GM18517 (cell line): ENCODE data around the gene KLHL26.

Source experiments
- ATAC-seq: cut with Tn5 transposase; IDR thresholded peaks from one replicate; pipeline ENCODE4 v1.9.1; 2021; ENCODE audit warnings: mild to moderate bottlenecking, moderate library complexity; ENCODE audit not compliant: unreplicated experiment

The KLHL26 gene

DNA sequence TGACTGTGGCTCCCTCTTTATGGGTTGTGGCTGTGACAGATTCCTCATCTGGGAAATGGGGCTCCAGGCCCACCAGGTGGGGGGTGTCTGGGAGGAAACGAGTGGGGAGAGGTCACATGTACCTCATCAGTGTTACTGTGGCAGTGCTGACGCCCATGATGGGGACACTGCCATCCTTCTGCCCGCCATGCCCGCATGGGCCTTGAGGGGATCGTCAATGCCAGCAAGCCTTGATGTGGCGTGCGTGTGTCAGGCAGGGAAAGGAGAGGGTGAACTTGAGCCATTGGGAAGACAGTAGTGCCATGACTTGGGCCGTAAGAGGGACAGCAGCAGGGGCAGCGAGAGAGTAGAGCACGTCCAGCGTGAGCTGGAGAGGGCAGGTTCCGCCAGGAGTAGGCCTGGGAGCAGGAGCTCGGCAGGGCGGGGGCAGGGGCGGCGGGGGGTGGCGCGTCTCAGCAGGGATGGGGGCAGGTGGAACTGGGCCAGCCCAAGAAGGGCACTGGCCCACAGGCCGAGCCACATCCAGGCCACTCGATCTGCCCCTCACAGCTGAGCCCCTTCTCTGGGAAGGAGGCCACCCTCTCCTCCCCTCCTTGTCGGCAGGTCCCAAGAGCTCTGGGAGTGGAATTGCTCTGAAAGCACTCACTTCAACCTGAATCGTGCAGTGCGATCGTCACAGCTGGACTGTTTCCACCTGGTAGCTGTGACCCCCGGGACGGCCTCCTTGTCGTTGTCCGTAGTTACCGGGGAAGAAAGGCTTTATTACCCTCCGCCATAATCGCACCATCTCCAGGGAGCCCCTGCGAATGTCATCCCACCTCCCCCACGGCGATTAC is 9.9 kb downstream of the KLHL26 start:
- no peak for ATAC-seq

DNA sequence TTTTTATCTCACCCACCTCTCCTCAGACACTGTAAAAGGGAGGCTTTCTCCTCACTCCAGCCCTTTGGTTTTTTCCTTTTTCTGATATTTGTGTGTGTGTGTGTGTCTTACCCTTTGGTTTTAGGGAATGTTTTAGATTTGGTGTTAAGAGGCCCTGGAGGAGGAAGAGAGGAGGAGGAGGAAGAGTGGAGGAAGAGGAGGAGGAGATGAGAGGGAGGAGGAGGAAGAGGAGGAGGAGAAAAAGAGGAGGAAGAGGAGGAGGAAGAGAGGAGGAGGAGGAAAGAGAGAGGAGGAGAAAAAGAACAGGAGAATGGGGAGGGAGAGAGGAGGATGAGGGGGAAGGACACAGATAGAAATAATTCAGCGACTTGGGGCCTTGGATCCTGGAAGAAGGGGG is 10.5 kb downstream of the KLHL26 start:
- ATAC-seq = no peak

DNA sequence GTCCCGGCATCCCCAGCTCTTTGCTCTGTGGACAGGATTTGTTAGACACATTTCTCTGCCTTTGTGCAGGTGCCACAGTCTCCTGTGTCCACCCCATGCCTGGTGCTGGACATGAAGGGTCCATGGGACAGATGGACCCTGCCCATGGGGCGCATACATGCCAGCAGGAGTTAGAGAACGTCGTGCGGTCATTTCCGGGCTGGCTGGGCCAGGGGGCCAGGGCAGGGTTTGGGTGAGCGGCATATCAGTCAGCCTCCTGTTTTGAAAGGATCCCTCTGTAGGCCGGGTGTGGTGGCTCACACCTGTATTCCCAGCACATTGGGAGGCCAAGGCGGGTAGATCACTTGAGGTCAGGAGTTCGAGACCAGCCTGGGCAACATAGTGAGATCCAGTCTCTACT is 11.0 kb downstream of the KLHL26 start:
- ATAC-seq = no peak

DNA sequence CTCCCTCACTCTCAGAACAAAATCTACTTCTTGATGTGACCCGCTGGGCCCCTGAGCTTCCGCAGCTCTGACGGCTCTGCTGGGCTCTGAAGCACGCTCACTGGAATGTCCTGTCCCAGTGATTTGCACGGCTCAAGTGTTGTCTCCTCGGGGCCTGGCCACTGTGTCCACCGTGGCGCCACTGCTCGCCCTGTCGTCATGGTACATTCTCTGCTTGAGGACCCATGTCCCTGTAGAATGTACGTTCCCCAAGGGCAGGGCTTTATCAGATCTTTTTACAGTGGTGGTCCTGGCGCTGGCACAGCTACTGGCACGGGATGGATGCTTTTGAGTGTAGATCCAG is 12.1 kb downstream of the KLHL26 start:
- no peak for ATAC-seq

DNA sequence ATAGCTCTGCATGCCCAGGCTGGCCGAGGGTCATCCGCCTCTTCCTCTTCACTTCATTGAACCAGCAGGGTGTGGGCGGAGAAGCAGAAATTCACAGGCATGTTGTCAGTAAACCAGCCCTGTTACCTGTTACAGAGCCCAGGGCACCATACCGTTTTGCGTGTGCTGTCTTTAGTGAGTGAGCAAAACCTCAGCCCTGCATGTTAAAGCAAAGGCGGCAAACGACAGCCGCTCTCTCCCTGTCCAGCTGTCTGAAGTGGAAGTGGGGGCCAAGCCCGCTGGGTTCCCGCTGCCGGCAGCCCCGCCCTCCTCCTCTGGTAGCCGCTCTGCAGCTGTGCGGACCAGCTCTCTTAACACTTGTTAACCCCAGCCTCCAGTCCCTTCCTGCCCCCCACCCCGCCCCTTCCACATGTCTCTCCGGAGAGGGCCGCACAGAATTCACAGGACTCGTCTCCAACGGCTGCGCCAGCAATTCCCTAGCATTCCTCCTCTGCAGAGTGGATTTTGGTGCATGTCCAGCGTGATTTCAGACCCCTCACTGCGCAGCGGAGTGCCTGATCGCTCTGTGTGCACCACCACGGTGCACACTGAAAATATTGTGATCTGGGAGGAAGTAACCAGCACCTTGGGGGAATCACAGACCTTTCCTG is 12.7 kb downstream of the KLHL26 start:
- ATAC-seq = no peak

DNA sequence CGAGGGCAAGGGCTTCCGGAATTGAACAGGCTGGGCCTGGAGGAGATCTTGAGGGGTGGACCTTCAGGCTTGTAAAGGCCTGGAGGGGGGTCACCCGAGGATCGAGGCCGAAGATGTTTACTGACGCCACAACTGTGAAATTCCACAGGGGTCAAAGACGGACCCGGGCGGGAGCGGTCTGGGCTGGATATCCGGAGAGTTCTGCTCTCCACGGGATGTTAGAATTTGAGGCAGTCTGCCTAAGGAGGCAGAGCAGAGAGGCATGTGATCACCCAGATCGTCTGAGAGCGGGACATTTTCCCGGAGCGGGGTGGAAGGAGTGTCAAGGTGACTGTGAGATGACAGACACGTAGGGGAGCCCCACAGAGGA is 13.2 kb downstream of the KLHL26 start:
- no peak for ATAC-seq

DNA sequence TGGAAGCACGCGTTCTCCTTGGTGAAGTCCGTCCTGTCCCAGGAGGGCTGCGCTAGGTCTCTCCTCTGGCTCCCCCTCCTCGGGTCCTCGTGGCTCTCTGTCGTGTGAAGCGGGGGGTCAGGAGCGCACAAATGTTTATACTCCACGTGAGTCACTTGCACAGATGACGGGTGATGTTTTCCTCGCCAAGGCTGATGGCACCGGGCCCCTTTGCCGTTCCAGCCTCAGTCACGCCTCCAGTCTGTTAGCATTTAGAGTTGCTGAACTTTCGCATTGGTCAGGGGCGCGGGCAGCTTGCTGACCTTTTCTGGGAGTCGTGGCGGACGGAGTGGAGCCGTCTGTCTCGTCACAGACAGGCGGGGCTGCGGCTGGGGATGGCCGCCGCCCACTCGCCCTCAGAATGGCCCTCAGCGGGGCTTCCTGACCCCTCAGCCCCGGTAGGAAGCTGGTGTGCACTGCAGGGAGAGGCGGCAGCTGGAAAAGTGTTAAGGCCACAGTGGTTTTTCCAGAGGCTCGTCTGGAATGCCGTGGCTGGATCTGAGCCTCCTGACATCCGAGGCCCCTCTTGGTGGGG is 13.7 kb downstream of the KLHL26 start:
- ATAC-seq = no peak

DNA sequence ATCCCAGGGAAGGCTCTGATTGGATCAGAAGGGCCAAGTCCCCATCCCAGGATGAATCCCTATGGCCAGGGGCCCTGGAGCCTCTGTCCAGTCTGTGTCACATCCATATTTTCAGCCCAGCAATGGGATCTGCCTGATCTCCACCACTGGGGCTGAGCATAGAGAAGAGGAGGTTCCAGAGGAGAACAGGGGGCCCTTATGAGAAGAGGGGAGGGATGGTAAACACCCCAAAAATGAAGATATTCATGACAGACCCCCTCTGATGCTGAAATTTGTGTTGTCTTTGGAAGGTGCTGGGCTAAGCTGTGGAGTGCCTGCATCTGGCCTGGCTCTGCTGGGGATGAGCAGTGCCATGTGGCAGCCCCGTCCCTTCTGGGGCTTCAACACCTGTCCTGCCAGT is 14.5 kb downstream of the KLHL26 start:
- no peak for ATAC-seq

DNA sequence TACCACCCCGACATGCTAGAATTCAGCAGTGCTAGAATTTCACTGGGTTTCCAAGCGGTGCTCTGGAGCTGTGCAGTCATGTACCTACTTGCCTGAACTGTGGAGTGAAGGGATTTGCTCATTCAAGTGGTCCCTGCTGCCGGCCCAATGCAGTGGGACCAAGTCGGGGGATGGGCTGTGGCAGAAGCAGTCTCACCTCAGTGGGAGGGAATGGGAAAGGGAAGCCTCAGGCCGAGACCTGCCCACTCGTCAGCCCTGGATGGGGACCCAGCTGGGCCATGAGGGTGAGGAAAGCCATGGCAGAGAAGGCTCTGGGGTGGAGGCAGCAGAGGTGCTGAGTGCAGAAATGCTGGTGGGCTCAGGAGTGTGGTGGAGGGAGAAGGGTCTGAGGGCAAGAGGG is 14.9 kb downstream of the KLHL26 start:
- no peak for ATAC-seq

DNA sequence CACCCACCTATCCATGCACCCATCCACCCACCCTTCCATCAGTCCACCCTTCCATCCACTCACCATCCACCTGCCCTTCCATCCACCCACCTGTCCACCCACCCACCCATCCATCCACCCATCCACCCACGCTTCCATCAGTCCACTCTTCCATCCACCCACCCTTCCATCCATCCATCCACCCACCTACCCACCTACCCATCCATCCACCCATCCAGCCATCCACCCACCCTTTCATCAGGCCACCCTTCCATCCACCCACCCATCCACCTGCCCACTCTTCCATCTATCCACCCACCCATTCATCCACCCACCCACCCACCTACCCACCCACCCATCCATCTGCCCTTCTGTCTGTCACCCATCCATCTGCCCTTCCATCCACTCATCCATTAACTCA is 17.0 kb downstream of the KLHL26 start:
- no peak for ATAC-seq

DNA sequence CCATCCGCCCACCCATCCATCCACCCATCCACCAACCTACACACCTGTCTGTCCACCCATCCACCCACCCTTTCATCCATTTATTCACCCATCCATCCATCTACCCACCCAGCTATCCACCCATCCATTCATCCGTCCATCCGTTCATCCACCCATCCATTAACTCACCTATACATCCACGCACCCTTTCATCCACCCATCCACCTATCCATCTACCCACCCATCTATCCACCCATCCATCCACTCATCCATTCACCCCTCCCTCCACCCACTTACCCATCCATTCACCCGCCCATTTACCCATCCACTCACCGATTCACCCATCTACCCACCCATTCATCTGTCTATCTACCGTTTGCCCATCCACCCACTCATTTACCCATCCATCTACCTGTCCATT is 17.6 kb downstream of the KLHL26 start:
- no peak for ATAC-seq

DNA sequence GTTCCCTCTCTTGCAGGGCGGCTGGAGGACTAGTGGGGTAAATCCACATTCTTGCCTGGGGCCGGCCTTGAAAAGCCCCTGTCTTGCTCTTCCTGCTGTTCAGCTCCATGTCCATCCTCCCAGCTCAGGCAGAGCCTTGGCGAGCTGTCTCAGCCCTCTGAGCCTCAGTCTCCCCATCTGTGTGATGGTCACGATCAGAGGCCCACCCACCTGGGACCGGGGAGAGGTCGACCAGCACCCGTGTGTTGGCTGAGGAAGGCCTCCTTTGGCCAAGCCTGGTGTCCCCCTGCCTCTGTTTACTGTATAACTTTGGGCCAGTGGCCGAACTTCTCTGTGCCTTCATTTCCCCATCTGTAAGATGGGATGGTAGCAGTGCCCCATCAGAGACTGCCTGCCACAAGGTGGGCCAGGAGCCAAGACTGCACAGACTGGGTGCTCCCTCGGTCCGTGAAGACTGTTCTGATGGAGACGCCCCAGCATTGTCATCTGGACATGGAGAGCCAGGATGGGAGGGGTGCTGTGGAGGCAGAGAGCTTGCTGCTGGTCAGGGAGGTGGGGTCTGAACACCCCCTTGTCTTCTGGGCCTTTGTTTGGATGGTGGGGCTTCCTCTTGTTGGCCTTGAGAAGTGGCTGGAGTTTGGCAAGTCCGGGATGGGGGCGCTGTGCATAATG is 18.5 kb downstream of the KLHL26 start:
- ATAC-seq = no peak

DNA sequence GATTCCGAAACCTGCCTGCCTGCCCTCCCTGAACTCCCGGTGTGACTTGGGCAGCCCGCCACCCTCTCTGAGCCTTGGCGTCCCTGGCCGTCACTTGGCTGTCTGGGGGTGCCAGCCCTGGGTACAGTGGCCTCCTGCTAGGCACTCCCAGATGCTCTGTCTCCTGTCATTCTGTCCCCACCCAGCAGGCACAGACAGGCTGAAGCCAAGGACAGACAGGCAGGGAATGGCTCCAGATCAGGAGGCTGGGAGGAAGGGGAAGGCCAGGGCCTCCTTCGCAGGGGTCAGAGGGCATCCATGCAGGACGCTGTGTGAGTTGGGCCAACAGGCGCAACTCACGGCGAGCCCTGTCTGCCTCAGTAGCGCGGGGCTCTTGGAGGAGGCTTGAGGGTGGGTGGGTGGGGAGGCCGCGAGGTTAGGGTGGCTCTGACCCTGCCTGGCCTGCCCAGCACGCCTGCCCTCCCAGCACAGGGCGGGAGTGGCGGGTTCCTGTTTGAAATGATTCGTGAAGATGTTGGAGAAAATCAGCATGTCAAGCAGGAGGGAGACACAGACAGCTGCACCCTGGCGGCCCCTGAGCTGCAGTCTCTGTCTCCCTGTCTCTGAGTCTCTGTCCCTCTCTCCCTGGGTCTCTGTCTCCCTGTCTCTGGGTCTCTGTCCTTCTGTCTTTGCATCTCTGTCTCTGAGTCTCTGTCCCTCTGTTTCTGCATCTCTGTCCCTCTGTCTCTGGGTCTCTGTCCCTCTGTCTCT is 19.7 kb downstream of the KLHL26 start:
- no peak for ATAC-seq

DNA sequence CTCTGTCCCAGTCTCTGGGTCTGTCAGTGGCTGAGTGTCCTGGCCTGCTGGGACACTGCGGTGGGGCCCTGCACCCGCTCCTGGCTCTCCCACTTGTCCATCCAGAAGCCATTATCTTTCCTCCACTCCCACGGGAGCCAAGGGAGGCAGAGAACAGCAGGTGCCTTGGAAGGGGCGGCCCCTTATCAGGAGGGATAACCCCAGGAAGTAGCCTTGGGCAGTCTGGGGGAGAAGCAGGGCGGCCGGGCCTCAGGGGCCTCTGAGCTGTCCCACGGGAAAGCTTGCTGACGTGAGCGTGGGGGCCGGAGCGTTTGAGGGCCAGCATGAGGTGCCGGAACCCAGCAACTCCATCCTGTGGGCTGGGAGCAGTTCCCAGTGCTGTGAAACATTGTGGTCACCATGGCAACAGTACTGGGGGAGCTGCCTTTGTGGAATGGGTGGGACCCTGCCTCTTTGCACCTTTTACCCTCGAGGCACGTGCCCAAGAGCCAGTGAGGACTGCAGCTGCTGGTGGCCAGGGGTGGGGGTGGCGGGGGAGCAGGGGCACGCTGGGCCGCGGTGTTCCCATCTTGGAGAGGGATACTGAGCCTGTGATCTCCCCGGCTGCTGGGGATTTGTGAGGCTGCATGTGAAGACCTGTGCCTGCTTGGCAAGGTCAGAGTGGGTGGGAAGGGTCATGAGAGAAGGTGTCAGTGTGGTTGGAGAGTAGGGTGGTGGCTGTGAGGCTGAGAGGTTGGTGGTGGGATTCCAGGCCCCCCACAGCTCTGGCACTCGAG is 20.9 kb downstream of the KLHL26 start:
- no peak for ATAC-seq

DNA sequence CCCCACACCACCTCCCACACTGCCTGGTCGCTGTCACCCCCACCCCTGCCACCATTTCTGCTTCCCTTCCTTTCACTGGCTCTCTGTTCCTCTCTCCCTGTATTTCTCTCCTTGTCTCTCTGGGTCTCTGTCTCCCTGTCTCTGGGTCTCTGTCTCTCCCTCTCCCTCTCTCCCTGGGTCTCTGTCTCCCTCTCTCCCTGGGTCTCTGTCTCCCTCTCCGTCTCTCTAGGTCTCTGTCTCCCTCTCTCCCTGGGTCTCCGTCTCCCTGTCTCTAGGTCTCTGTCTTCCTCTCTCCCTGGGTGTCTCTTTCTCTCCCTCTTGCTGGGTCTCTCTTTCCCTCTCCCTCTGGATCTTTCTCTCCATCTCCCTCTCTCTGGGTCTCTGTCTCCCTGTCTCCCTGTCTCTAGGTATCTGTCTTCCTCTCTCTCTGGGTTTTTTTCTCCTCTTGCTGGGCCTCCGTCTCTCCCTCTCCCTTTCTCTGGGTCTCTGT is 21.6 kb downstream of the KLHL26 start:
- ATAC-seq = no peak

DNA sequence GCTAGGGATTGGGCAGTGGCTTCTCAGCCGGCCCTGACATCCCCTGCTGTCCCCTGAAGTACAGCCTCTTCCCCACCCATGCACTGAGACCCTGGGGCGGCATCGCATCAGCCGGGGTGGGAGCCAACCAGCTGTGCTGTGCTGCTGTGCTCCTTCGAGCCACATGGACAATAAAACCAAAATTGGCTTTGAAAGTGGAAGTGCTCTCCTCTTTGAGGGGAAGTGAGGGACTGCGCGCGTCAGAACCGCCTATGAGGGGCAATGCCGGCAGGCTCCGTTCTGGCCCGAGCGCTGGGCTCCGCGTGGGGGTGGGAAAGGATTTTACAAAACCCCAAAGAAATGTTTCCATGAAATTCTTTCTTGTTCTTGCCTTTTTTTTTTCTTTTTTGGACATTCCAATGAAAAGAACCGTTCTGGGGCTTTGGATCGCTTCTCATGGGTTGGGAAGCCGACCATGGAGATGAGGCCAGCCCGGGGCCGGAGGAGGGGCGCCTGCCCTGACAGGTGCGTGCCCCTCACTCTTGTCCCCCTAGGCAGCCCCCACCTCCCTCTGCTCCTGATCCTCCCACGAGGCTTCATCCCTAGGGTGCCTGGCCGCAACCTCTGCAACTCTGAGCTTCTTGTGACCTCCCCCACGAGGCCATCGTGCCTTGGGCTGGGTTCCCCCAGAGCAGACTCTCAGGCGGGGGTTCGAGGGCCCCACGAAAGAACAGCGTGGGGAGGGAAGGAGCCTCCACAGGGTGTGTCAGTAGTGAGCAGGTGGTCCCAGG is 22.6 kb downstream of the KLHL26 start:
- ATAC-seq = no peak

DNA sequence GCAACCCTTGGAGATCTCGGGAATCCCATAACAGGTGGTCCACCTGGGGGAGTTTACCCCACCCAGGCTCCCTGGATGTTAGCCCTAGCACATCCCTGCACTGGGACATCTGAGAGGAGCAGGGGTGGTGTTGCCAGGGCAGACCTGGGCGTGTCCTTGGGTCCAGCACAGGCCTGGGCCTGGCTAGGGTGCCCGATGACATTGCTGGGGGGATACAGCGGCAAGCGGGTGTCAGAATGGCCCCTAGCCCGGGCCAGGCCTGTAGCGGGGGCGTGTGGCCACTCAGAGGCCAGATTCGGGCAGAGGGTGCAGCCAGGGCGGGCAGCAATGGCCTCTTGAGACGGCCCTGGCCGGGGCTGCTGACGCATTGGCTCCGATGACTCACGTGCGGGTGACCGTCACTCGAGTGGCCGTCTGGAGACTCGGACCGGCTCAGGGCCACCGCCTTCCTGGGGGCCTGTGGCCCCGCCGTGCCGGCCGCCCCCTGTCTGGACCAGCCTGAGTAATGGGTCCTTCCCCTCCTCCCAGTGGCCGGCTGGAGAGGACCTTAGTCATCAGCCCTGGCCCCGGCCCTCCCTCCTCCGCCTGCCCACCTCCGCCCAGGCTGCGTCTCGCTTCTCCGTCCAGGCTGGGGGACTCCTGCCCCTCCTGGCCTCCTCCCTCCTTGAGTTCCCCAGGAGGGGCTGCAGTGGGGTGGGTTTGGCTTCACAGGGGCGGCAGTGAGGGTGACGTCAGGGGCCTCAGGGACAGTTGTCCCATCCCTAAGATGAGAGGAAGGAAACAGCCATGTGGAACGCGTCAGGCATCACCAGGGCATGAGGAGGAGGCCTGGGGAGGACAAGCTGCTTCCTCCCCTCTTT is 23.5 kb downstream of the KLHL26 start:
- ATAC-seq = no peak

DNA sequence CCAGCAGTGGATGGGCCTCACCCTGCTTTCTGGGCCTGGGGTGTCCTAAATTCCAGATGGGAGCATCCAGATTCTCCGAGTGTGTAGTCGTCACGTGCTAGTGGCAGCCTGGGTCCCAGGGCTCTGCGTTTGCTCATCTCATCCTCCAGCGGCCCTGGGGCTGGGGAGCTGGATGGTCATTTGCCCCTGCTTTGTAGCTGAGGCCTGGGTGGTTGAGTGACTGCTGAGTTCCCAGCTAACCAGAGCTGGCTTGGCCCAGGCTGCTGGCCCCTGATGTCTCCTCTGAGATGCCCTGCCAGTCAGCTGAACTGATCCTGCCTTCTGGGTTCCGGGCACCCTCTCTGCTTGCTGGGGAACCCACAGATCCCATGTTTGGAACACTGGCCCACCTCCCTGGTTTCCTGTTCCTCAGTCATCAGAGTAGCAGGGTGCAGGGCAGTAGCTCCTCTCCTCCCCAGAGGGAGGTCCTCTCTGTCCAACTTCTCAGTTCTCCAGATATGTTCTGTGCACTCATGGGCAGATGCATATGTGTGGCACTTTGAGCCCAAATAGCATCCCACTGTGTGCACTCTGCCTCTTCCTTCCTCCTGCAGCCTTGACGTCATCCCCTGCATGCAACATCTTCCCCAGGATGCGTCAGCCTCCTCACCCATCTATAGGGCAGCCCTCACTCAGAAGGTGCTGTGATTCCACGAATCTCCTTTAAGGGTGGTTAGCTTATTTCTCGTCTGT is 24.3 kb downstream of the KLHL26 start:
- no peak for ATAC-seq
